Suprapubic skin (tissue), 4 donors: ENCODE results near the gene PLEKHG5. TPM values are rescaled to one million over a fixed set of nuclear protein-coding genes. Genes with fewer than 3 reads are reported as not detected.
A peak's percentile ranks its signal among the peaks of the same experiment; 100 is the strongest.

Experiments used
- DNase-seq, 2 donors: peaks; one replicate each; pipeline ENCODE4 v3.0.0-alpha.2; 2019; ENCODE audit warnings: low spot score in 2 of 2
- H3K27ac ChIP-seq: fragments of 200-600 bp; sonication (generic); one replicate; pipeline ENCODE4 v1.5.1; 2019
- H3K27me3 ChIP-seq: fragments of 200-600 bp; sonication (generic); one replicate; pipeline ENCODE4 v1.5.1; 2019
- H3K36me3 ChIP-seq: fragments of 200-600 bp; sonication (generic); one replicate; pipeline ENCODE4 v1.5.1; 2019
- H3K4me1 ChIP-seq: fragments of 200-600 bp; sonication (generic); one replicate; pipeline ENCODE4 v1.5.1; 2019
- H3K4me3 ChIP-seq: fragments of 200-600 bp; sonication (generic); one replicate; pipeline ENCODE4 v1.5.1; 2019; ENCODE audit warnings: mild to moderate bottlenecking
- H3K9me3 ChIP-seq: fragments of 200-600 bp; sonication (generic); one replicate; pipeline ENCODE4 v1.5.1; 2019
- EP300 ChIP-seq: sonication (generic); formaldehyde crosslinking; IDR thresholded peaks from one replicate; pipeline ENCODE4 v1.6.1; 2017; ENCODE audit warnings: antibody characterized with exemption
- POLR2A ChIP-seq, 2 donors: fragments of 450-650 bp; IDR thresholded peaks; one replicate each; pipeline ENCODE4 v1.6.1; 2017; ENCODE audit warnings: antibody characterized with exemption in 2 of 2, mild to moderate bottlenecking in 2 of 2, moderate library complexity in 2 of 2
- POLR2AphosphoS5 ChIP-seq, 3 donors: sonication (generic); formaldehyde crosslinking; IDR thresholded peaks; one replicate each; pipeline ENCODE4 v1.6.1; 2017; ENCODE audit warnings: antibody characterized with exemption in 3 of 3
- WGBS: methylation state at CpG from one replicate; pipeline ENCODE4 v1.1.5; 2018; 5-methylcytosine and 5-hydroxymethylcytosine counted together
- total RNA-seq, 4 donors: library from RNA; depleted of rRNA; stranded (reverse); fragments of >200 nt; gene quantifications; one replicate each; pipeline ENCODE4 v1.1.0, GENCODE V29; 2016
- TF ChIP-seq, protein P1 (sequence below), 2 donors: fragments of 200-600 bp in 1 of 2; fragments of 450-650 bp in 1 of 2; sonication (generic) in 1 of 2; IDR thresholded peaks; one replicate each; pipeline ENCODE4 v1.5.1; 2016 to 2019; ENCODE audit warnings: antibody characterized with exemption in 2 of 2, mild to moderate bottlenecking in 1 of 2, moderate library complexity in 1 of 2

Gene PLEKHG5
- total RNA-seq, 4 donors from 2014 or later: 76.3 to 347 (median 107) TPM

DNA sequence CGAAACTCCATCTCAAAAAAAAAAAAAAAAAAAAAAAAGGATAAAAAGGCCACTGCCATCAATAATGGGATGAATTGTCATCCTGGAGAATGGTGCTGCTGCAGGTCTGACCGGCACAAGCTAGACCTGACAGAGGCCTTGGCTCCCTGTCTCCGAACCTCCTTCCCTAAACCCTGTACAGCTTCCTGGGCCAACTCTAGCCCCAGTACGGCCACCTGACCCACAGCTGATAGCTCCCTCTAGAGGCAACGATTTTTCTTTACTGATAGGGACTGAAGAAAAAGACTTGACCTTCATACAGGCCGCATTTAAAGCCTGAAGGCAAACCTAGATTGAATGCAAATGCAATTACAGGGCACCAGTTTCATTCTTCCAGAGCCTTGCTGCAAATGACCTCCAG lies 32.1 kb upstream of the PLEKHG5 start:
- peaks cover 36% of the 10 kb centered on the region for H3K36me3 ChIP-seq
- DNase-seq: no peak
- H3K4me1 ChIP-seq: peaks cover 20% of the 10 kb centered on the region
- no peak overlapping the region for H3K4me3 ChIP-seq
- H3K9me3 ChIP-seq: no peaks in the 10 kb centered on the region
- TF ChIP-seq, protein P1, sequence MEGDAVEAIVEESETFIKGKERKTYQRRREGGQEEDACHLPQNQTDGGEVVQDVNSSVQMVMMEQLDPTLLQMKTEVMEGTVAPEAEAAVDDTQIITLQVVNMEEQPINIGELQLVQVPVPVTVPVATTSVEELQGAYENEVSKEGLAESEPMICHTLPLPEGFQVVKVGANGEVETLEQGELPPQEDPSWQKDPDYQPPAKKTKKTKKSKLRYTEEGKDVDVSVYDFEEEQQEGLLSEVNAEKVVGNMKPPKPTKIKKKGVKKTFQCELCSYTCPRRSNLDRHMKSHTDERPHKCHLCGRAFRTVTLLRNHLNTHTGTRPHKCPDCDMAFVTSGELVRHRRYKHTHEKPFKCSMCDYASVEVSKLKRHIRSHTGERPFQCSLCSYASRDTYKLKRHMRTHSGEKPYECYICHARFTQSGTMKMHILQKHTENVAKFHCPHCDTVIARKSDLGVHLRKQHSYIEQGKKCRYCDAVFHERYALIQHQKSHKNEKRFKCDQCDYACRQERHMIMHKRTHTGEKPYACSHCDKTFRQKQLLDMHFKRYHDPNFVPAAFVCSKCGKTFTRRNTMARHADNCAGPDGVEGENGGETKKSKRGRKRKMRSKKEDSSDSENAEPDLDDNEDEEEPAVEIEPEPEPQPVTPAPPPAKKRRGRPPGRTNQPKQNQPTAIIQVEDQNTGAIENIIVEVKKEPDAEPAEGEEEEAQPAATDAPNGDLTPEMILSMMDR (IDR thresholded peaks at IDR 0.05): peak in 1 of 2 donors; percentile 23
- TF ChIP-seq EP300: no peak
- 33% methylated on average over 6 of the region's 6 CpGs for WGBS
- H3K27me3 ChIP-seq: no peaks in the 10 kb centered on the region
- no peak overlapping the region for H3K27ac ChIP-seq

DNA sequence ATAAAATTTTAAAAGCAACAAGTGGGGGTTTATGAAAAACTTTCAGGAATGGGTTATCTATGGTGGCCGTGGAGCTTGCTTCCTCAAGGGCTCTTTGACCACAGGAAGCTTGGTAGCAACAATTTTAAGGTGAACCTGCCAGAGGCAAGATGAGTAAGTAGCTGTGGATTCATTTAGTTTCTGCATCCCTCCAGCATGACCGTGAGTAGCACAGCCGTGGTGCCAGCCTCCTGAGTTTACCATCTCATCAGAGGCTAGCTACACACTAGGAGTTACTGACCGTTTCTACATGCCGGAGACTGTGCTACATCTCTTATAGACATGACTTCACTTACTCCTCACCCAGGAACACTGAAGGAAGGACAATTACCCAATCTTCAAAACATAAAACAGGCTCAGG lies 30.1 kb upstream of the PLEKHG5 start:
- peaks cover 16% of the 10 kb centered on the region for H3K36me3 ChIP-seq
- DNase-seq: no peak

DNA sequence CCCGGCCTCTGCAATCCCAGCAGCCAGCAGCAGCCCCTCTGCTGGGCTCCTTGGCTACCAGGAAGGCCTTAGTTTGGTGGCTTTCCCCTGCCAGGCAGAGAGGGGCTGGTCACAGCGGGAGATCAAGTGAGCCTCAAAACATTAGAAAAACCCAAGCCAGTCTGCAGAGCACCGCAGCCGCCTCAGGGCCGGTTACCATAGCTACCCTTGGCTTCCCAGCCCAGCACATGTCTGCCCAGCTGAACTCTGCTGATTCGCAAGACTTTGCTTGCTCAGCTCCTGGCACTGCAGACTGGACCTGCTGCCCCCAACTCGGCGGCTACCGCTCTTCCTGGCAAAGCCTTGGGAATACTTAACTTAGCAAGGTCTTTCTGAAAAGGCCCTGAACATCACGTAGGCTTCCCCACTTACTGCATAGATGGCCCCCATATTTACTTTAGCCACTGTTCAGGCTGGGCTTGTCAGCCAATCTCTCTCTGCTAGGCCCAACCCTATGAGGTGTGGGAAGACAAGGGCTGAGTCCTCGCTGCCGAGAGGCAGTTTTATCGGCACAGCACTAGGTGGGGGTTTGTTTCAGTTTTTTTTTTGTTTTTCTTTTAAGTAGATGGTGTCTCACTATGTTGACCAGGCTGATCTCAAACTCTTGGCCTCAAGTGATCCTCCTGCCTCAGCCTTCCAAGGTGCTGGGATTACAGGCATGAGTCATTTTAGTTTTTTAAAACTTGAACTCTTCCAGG lies 28.6 kb upstream of the PLEKHG5 start:
- H3K27ac ChIP-seq: no peak overlapping the region

More for the DNA sequence above, 30.1 kb upstream of the PLEKHG5 start:
- Histone ChIP-seq H3K27ac (no peak overlapping the region), H3K4me1 (peaks cover 20% of the 10 kb centered on the region), H3K4me3 (no peak overlapping the region), H3K27me3 (no peaks in the 10 kb centered on the region), H3K9me3 (no peaks in the 10 kb centered on the region)
- WGBS: 63% methylated on average over 5 of the region's 5 CpGs
- TF ChIP-seq POLR2A (IDR thresholded peaks at IDR 0.05): no peak
- no peak for TF ChIP-seq POLR2AphosphoS5 (IDR thresholded peaks at IDR 0.05)
- no peak for TF ChIP-seq EP300
- TF ChIP-seq, protein P1 (IDR thresholded peaks at IDR 0.05): no peak

DNA sequence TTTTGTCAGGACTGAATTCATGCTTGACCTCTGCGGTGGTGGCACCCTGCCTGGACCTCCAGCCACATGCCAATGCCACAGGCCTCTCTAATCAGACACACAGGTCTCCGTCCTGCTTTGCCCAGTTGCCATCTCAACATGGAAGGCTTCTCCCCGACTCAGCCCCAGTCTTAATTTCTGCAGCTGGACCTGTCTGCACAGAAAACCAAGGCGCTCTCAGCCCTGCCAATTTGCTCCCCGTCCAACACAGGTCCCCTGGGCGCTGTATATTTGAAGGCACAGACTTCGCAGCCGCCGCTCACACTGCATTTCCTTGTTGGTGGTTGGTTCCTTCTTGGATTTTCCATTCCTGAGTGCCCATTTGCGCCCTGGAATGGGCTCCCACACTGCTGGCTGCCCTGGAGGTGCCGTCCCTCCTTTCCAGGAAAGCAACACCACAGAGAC lies 28.0 kb upstream of the PLEKHG5 start:
- no peaks in the 10 kb centered on the region for H3K36me3 ChIP-seq
- no peak overlapping the region for H3K4me3 ChIP-seq
- no peak overlapping the region for H3K27ac ChIP-seq
- no peaks in the 10 kb centered on the region for H3K27me3 ChIP-seq
- 19% methylated on average over 11 of the region's 11 CpGs for WGBS
- TF ChIP-seq EP300: no peak
- TF ChIP-seq, protein P1 (IDR thresholded peaks at IDR 0.05): no peak
- TF ChIP-seq POLR2AphosphoS5 (IDR thresholded peaks at IDR 0.05): no peak
- no peak for TF ChIP-seq POLR2A (IDR thresholded peaks at IDR 0.05)
- no peak for DNase-seq
- no peaks in the 10 kb centered on the region for H3K9me3 ChIP-seq
- H3K4me1 ChIP-seq: peaks cover 20% of the 10 kb centered on the region

More for the DNA sequence above, 28.6 kb upstream of the PLEKHG5 start:
- Histone ChIP-seq H3K4me1 (peaks cover 20% of the 10 kb centered on the region), H3K27me3 (no peaks in the 10 kb centered on the region), H3K9me3 (no peaks in the 10 kb centered on the region), H3K36me3 (peaks cover 2% of the 10 kb centered on the region), H3K4me3 (no peak overlapping the region)
- TF ChIP-seq EP300 (no peak), POLR2A (IDR thresholded peaks at IDR 0.05) (no peak), POLR2AphosphoS5 (IDR thresholded peaks at IDR 0.05) (no peak)
- TF ChIP-seq, protein P1 (IDR thresholded peaks at IDR 0.05): no peak
- DNase-seq: no peak
- WGBS: 24% methylated on average over 5 of the region's 13 CpGs

DNA sequence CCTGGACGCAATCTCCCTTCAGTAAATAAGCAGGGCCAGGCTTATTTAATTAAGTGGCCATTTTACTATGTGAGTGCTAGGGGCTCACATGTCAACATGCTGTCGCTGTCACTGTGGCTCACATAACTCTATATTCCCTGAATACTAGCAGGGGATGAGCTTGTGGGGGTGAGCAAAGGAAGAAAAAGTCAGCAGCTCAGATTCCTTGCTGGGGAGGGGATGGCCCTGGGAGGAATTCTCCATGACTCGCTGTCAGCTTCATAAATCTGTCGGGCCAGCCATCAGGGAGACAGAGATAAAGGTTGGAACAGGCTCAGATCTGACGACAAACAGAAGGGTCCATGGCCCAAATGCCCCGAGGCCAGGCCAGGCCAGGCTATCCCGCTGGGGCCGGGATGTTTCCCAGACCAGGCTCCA lies 26.0 kb upstream of the PLEKHG5 start:
- Histone ChIP-seq H3K27me3 (no peaks in the 10 kb centered on the region), H3K9me3 (no peaks in the 10 kb centered on the region), H3K4me1 (peaks cover 20% of the 10 kb centered on the region), H3K27ac (no peak overlapping the region), H3K36me3 (no peaks in the 10 kb centered on the region), H3K4me3 (no peak overlapping the region)
- no peak for DNase-seq
- TF ChIP-seq POLR2A (IDR thresholded peaks at IDR 0.05) (no peak), EP300 (no peak), POLR2AphosphoS5 (IDR thresholded peaks at IDR 0.05) (no peak)
- TF ChIP-seq, protein P1 (IDR thresholded peaks at IDR 0.05): no peak
- WGBS: 50% methylated on average over 8 of the region's 8 CpGs
